K562 (cell line): ENCODE results near the gene CDC6. TPM values are rescaled to one million over a fixed set of nuclear protein-coding genes. Genes with fewer than 3 reads are reported as not detected.

Experiments
- ATAC-seq: fragments of 200-7000 bp; cut with Tn5 transposase; 3 replicates; pipeline ENCODE4 v1.9.1; 2020; ENCODE audit warnings: moderate library complexity
- BruUV-seq: library from RNA; stranded (reverse); fragments of 400-500 nt; replicated peaks from 2 replicates; lab custom pipeline; 2021; lab: Mats Ljungman, UMichigan
- CTCF ChIA-PET: fragments of 300-600 bp; formaldehyde crosslinking; extraction: SDS; loops from one replicate; lab custom pipeline; 2021; ENCODE audit warnings: low intra/inter-chr PET ratio; lab: Yijun Ruan, JAX
- POLR2A ChIA-PET: fragments of 300-600, 350-650 bp; sonication (Branson Sonifier 250); formaldehyde crosslinking; extraction: SDS; loops from one replicate; lab custom pipeline; 2021; ENCODE audit warnings: antibody characterized with exemption, inconsistent platforms; lab: Yijun Ruan, JAX
- DNase-seq, 4 experiments: peaks; one replicate each; pipeline versions ENCODE4 v3.0.0 to v3.0.0-alpha.2; 2011 to 2018; ENCODE audit warnings: low spot score in 3 of 4, mixed read lengths in 3 of 4; ENCODE audit errors: extremely low read depth in 1 of 4
- FAIRE-seq: peaks from 2 replicates; lab custom pipeline; 2011; peaks lifted over from hg19 to GRCh38; lab: Jason Lieb, UNC
- H2AFZ ChIP-seq: 2 replicates; pipeline ENCODE4 v1.6.0; 2011; ENCODE audit warnings: low read depth, low read length, control low read depth, inconsistent platforms
- H3K27ac ChIP-seq: fragments of 200-600 bp; 3 replicates; pipeline ENCODE4 v1.8.0; 2011; ENCODE audit warnings: low read depth, mild to moderate bottlenecking, control low read depth, inconsistent platforms, low read length, moderate library complexity, mixed read lengths; ENCODE audit errors: extremely low read depth
- H3K27me3 ChIP-seq, 2 experiments: fragments of 300-600 bp in 1 of 2; 2 replicates in 1 of 2; 3 replicates in 1 of 2; pipeline versions ENCODE4 v1.6.0 to v1.8.0; 2011; ENCODE audit warnings: inconsistent platforms in 2 of 2, low read length in 2 of 2, mild to moderate bottlenecking in 1 of 2, mixed read lengths in 1 of 2, moderate library complexity in 1 of 2; ENCODE audit not compliant: control insufficient read depth in 2 of 2, insufficient read depth in 2 of 2
- H3K36me3 ChIP-seq: fragments of 300-600 bp; 3 replicates; pipeline ENCODE4 v1.8.0; 2011; ENCODE audit warnings: mild to moderate bottlenecking, low read length, inconsistent platforms; ENCODE audit not compliant: control insufficient read depth, insufficient read depth
- H3K4me1 ChIP-seq, 2 experiments: fragments of 200-600 bp in 1 of 2; replicated peaks in 1 of 2; 2 replicates in 1 of 2; 3 replicates in 1 of 2; pipeline versions ENCODE4 v1.5.1 to v1.8.0; 2011; ENCODE audit warnings: inconsistent platforms in 2 of 2, low read length in 2 of 2, mild to moderate bottlenecking in 1 of 2, mixed read lengths in 1 of 2, moderate library complexity in 1 of 2; ENCODE audit not compliant: control insufficient read depth in 2 of 2, insufficient read depth in 2 of 2
- H3K4me2 ChIP-seq: 2 replicates; pipeline ENCODE4 v1.6.1; 2011; ENCODE audit warnings: low read length, control low read depth, inconsistent platforms, mixed read lengths; ENCODE audit not compliant: insufficient read depth
- H3K4me3 ChIP-seq: fragments of 200-600 bp; sonication (generic), shearing (Covaris generic); 2 replicates; pipeline ENCODE4 v1.5.1; 2016; ENCODE audit warnings: control low read depth, inconsistent platforms
- H3K79me2 ChIP-seq: fragments of 200-600 bp; 3 replicates; pipeline ENCODE4 v1.8.0; 2011; ENCODE audit warnings: low read length, inconsistent platforms; ENCODE audit not compliant: control insufficient read depth, insufficient read depth
- H3K9ac ChIP-seq, 2 experiments: 2 replicates each; pipeline versions ENCODE4 v1.6.0 to v1.6.1; 2011; ENCODE audit warnings: low read depth in 2 of 2, low read length in 2 of 2, control low read depth in 1 of 2, inconsistent platforms in 1 of 2, mild to moderate bottlenecking in 1 of 2, mixed read lengths in 1 of 2; ENCODE audit not compliant: insufficient read depth in 1 of 2
- H3K9me1 ChIP-seq: one replicate; pipeline ENCODE4 v1.6.0; 2011; ENCODE audit warnings: inconsistent platforms, mild to moderate bottlenecking, low read length, moderate library complexity; ENCODE audit not compliant: control insufficient read depth, insufficient read depth
- H3K9me3 ChIP-seq: replicated peaks from 2 replicates; pipeline ENCODE4 v1.5.1; 2011; ENCODE audit warnings: low read depth, low read length, inconsistent platforms; ENCODE audit not compliant: control insufficient read depth, insufficient read depth
- H4K20me1 ChIP-seq: replicated peaks from 2 replicates; pipeline ENCODE4 v1.6.1; 2011; ENCODE audit warnings: low read length, inconsistent platforms, mixed read lengths; ENCODE audit not compliant: control insufficient read depth, insufficient read depth
- ARID4B ChIP-seq: sonication (generic); formaldehyde crosslinking; IDR thresholded peaks from 2 replicates; pipeline ENCODE4 v1.8.0; 2022; ENCODE audit warnings: mild to moderate bottlenecking, missing genetic modification reagents
- ATF1 ChIP-seq, 2 experiments: fragments of 450-650 bp in 1 of 2; IDR thresholded peaks; 2 replicates each; pipeline ENCODE4 v1.6.1; 2016; ENCODE audit warnings: missing compliant biosample characterization in 1 of 2, missing genetic modification characterization in 1 of 2
- CREM ChIP-seq: IDR thresholded peaks from 2 replicates; pipeline ENCODE4 v1.6.1; 2014; ENCODE audit warnings: antibody characterized with exemption, low read depth
- EHMT2 ChIP-seq: fragments of 450-650 bp; IDR thresholded peaks from 2 replicates; pipeline ENCODE4 v1.6.1; 2018; ENCODE audit warnings: antibody characterized with exemption
- ETS2 ChIP-seq: IDR thresholded peaks from 2 replicates; pipeline ENCODE4 v1.6.1; 2016; ENCODE audit warnings: borderline replicate concordance, missing genetic modification characterization, mild to moderate bottlenecking, moderate library complexity, missing compliant biosample characterization; ENCODE audit not compliant: poor library complexity, severe bottlenecking
- HOXB6 ChIP-seq: fragments of 250-450 bp; sonication (Bioruptor Pico); IDR thresholded peaks from 2 replicates; pipeline ENCODE4 v1.5.1; 2022; ENCODE audit warnings: mild to moderate bottlenecking, borderline replicate concordance
- JUND ChIP-seq, 2 experiments: IDR thresholded peaks; 2 replicates in 1 of 2; 3 replicates in 1 of 2; pipeline ENCODE4 v1.6.1; 2011; ENCODE audit warnings: borderline replicate concordance in 2 of 2, low read depth in 2 of 2, low read length in 2 of 2, improper control_type of control experiment in 1 of 2, missing biosample characterization in 1 of 2, missing genetic modification characterization in 1 of 2, missing genetic modification reagents in 1 of 2
- KDM5B ChIP-seq: fragments of 200-600 bp; sonication (generic); IDR thresholded peaks from 2 replicates; pipeline ENCODE4 v1.6.1; 2012; ENCODE audit warnings: low read depth, mild to moderate bottlenecking, moderate library complexity, low read length, control low read depth, inconsistent platforms; ENCODE audit not compliant: insufficient replicate concordance
- KLF6 ChIP-seq: fragments of 250-450 bp; sonication (Bioruptor Pico); IDR thresholded peaks from 2 replicates; pipeline ENCODE4 v1.4.0; 2020; ENCODE audit warnings: mild to moderate bottlenecking, moderate library complexity, borderline replicate concordance
- NFATC3 ChIP-seq: fragments of 450-650 bp; IDR thresholded peaks from 2 replicates; pipeline ENCODE4 v1.6.1; 2017; ENCODE audit warnings: mild to moderate bottlenecking
- PML ChIP-seq: IDR thresholded peaks from 2 replicates; pipeline ENCODE4 v1.6.1; 2012; ENCODE audit warnings: low read length, inconsistent platforms
- SAP30 ChIP-seq: fragments of 200-600 bp; sonication (generic); IDR thresholded peaks from 2 replicates; pipeline ENCODE4 v1.6.1; 2012; ENCODE audit warnings: borderline replicate concordance, low read depth, mild to moderate bottlenecking, moderate library complexity, low read length, control low read depth, inconsistent platforms; ENCODE audit not compliant: insufficient read depth, poor library complexity, severe bottlenecking
- WGBS: fragments of 100-300 bp; shearing (Covaris generic); methylation state at CpG from one replicate; pipeline ENCODE4 v1.1.6; 2016; ENCODE audit warnings: low coverage, mixed read lengths; ENCODE audit not compliant: insufficient coverage; ENCODE audit errors: missing lambda C conversion rate; 5-methylcytosine and 5-hydroxymethylcytosine counted together
- in situ Hi-C: fragments of 300-500 bp; cut with MboI; formaldehyde crosslinking; loops from 4 replicates; pipeline ENCODE4 v1.15.0; 2018; ENCODE audit warnings: inconsistent platforms, mixed read lengths
- intact Hi-C: fragments of 100-400 bp; cut with micrococcal nuclease; formaldehyde crosslinking; loops from 2 replicates; pipeline ENCODE4 v1.14.2; 2022
- polyA plus RNA-seq, 8 experiments: library from polyadenylated mRNA; depleted of rRNA in 4 of 8; stranded (reverse) in 5 of 8; unstranded in 3 of 8; fragments of >200 nt; fragmentation: Nextera tagmentation in 2 of 8; fragmentation: Illumina TruSeq in 1 of 8; extraction: Ambion mirVana in 2 of 8; extraction: Trizol in 1 of 8; gene quantifications; 2 replicates each; pipeline versions ENCODE4 v1.2.1 to v1.2.3, GENCODE V29; 2011 to 2014; ENCODE audit warnings: inconsistent platforms in 1 of 8, missing spikeins in 1 of 8
- total RNA-seq, 7 experiments: library from RNA; depleted of rRNA in 6 of 7; stranded (reverse); fragments of >200 nt in 6 of 7; fragmentation: Illumina TruSeq in 2 of 7; extraction: Trizol in 2 of 7; gene quantifications; 2 replicates each; pipeline versions ENCODE4 v1.2.1 to v1.2.3, GENCODE V29; 2011 to 2021; ENCODE audit warnings: low replicate concordance in 1 of 7
- TF ChIP-seq, protein P1 (sequence below): fragments of 250-450 bp; sonication (Bioruptor Pico); IDR thresholded peaks from 2 replicates; pipeline ENCODE4 v1.8.0; 2022; ENCODE audit warnings: moderate library complexity, mild to moderate bottlenecking, inconsistent platforms

CDC6 gene
- total and polyA plus RNA-seq, 9 of the 15 experiments (the other 6 are each of a cell fraction or from before 2014, with no cell fraction given), result 29.6 to 141 (median 106) TPM

GRCh38 chr17:40317880-40318829 is 30.5 kb downstream of the CDC6 start:
- BruUV-seq, result no TSS peak
- ChIA-PET CTCF (interaction anchor here (0.6 kb wide), 1 partner anchor 314 kb away, joined by 3 read pairs; no protein-coding TSS in a partner anchor), POLR2A (interaction anchor here (0.6 to 1.5 kb wide), 6 partner anchors 9 to 29 kb away, joined by 3 to 17 read pairs (median 4); no protein-coding TSS in a partner anchor)
- ATAC-seq (peak; percentile 97), FAIRE-seq (peak; percentile 98), DNase-seq (peak; percentile 97 to 100 (median 99))
- Histone ChIP-seq H3K27me3 (no peaks in the 10 kb centered on the region), H3K9ac (peak overlapping the region; percentile 79 to 96), H3K4me1 (peaks cover 59 to 81% of the 10 kb centered on the region in 2 experiments), H3K9me3 (no peaks in the 10 kb centered on the region), H3K4me2 (peak overlapping the region; percentile 96), H4K20me1 (peaks cover 3% of the 10 kb centered on the region; the same call in 1 of the 2 replicates), H3K9me1 (peaks cover 6% of the 10 kb centered on the region), H3K36me3 (no peaks in the 10 kb centered on the region), H3K79me2 (peaks cover 51% of the 10 kb centered on the region), H3K4me3 (peak overlapping the region; percentile 79), H3K27ac (peak overlapping the region; percentile 77), H2AFZ (peak overlapping the region; percentile 92)
- WGBS, result under 1% methylated on average over 52 of the region's 70 CpGs
- intact Hi-C loops, result no loop called here
- in situ Hi-C loops, result no loop called here
- TF ChIP-seq PML (0 out of 2 replicates have a peak, but pooled peaks have one; percentile 12), SAP30 (peak; percentile 55), ARID4B (peak; percentile 76), ETS2 (tag) (no peak), EHMT2 (no peak), JUND (IDR thresholded peaks at IDR 0.05; ENCODE audit: borderline replicate concordance, low read depth, low read length) (peak; percentile 10; the same call in 1 of the 2 replicates), JUND (tag; IDR thresholded peaks at IDR 0.05; ENCODE audit: borderline replicate concordance, low read depth, low read length) (no peak; the same call in 2 of the 3 replicates), KLF6 (no peak), ATF1 (CRISPR knock-in tag; IDR thresholded peaks at IDR 0.05) (no peak), ATF1 (tag; IDR thresholded peaks at IDR 0.05) (peak; percentile 60; the same call in 1 of the 2 replicates), CREM (peak; percentile 3; the same call in 1 of the 2 replicates), NFATC3 (no peak), KDM5B (peak; percentile 37), HOXB6 (CRISPR knock-in tag) (no peak)
- TF ChIP-seq, protein P1, sequence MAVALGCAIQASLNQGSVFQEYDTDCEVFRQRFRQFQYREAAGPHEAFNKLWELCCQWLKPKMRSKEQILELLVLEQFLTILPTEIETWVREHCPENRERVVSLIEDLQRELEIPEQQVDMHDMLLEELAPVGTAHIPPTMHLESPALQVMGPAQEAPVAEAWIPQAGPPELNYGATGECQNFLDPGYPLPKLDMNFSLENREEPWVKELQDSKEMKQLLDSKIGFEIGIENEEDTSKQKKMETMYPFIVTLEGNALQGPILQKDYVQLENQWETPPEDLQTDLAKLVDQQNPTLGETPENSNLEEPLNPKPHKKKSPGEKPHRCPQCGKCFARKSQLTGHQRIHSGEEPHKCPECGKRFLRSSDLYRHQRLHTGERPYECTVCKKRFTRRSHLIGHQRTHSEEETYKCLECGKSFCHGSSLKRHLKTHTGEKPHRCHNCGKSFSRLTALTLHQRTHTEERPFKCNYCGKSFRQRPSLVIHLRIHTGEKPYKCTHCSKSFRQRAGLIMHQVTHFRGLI (CRISPR knock-in tag), result no peak
